Colonic mucosa (tissue), 4 donors: ENCODE measurements around the gene EVC. TPM values are rescaled to one million over a fixed set of nuclear protein-coding genes. Genes with fewer than 3 reads are reported as not detected.

ENCODE experiments used
- DNase-seq: peaks from one replicate; pipeline ENCODE4 v3.0.0-alpha.2; 2020
- H3K27ac ChIP-seq: fragments of 200-600 bp; one replicate; pipeline ENCODE4 v1.8.0; 2021
- H3K27me3 ChIP-seq: fragments of 200-600 bp; one replicate; pipeline ENCODE4 v1.8.0; 2021
- H3K36me3 ChIP-seq: fragments of 200-600 bp; one replicate; pipeline ENCODE4 v1.8.0; 2021
- H3K4me1 ChIP-seq: fragments of 200-600 bp; one replicate; pipeline ENCODE4 v1.8.0; 2021; ENCODE audit warnings: mild to moderate bottlenecking
- H3K4me3 ChIP-seq: fragments of 200-600 bp; one replicate; pipeline ENCODE4 v1.8.0; 2021
- H3K9ac ChIP-seq, 2 donors: one replicate each; pipeline ENCODE4 v1.7.0; 2013; ENCODE audit warnings: control low read depth in 2 of 2, low read depth in 2 of 2, low read length in 2 of 2
- H3K9me3 ChIP-seq: fragments of 200-600 bp; one replicate; pipeline ENCODE4 v1.8.0; 2021
- intact Hi-C: fragments of 100-400 bp; cut with DNase I; formaldehyde crosslinking; loops from one replicate; pipeline ENCODE4 v1.14.1; 2022
- total RNA-seq, 2 donors: library from RNA; stranded (reverse); fragmentation: NEBNext Ultra II Directional in 1 of 2; extraction: Animal tissue kit (Norgen Biotek cat#: 25700) in 1 of 2; gene quantifications; one replicate each; pipeline ENCODE4 v1.2.1, GENCODE V29; 2021
- TF ChIP-seq, protein P1 (sequence below): fragments of 200-600 bp; IDR thresholded peaks from one replicate; pipeline ENCODE4 v1.8.0; 2022; ENCODE audit warnings: antibody characterized with exemption, mild to moderate bottlenecking
- donor health status: healthy.
- donor health status: DM: no; HTN: no; CAD: no.
- donor health status: DM: no; HTN: no; CAD: no.

Gene EVC
- total RNA-seq, 2 donors from 2014 or later = 1.1 to 4.1 TPM

DNA sequence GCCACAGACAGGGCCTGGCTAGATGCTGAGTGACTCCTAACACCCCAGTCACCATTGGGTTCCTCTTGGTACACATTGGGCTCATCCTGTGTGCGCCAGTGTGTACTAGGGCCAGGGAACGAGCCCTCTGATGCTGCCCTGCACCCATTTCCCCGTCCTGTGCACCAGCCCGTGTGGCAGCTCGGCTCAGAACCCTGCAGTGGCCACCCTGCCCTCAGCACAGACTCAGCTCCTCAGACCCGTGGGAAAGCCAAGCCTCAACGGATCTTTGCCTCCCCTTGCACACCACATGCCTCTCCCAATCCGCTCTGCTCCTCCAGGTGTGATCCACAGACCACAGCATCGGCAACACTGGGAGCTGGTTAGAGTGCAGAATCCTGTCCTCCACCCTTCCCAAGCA lies 38.6 kb downstream of the EVC start:
- intact Hi-C loops = no loop called here
- Histone ChIP-seq H3K4me1 (no peaks in the 10 kb centered on the region), H3K9ac (no peak overlapping the region), H3K27me3 (no peaks in the 10 kb centered on the region), H3K4me3 (no peak overlapping the region), H3K27ac (no peak overlapping the region), H3K9me3 (no peaks in the 10 kb centered on the region), H3K36me3 (no peaks in the 10 kb centered on the region)
- TF ChIP-seq, protein P1, sequence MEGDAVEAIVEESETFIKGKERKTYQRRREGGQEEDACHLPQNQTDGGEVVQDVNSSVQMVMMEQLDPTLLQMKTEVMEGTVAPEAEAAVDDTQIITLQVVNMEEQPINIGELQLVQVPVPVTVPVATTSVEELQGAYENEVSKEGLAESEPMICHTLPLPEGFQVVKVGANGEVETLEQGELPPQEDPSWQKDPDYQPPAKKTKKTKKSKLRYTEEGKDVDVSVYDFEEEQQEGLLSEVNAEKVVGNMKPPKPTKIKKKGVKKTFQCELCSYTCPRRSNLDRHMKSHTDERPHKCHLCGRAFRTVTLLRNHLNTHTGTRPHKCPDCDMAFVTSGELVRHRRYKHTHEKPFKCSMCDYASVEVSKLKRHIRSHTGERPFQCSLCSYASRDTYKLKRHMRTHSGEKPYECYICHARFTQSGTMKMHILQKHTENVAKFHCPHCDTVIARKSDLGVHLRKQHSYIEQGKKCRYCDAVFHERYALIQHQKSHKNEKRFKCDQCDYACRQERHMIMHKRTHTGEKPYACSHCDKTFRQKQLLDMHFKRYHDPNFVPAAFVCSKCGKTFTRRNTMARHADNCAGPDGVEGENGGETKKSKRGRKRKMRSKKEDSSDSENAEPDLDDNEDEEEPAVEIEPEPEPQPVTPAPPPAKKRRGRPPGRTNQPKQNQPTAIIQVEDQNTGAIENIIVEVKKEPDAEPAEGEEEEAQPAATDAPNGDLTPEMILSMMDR = no peak
- no peak for DNase-seq

DNA sequence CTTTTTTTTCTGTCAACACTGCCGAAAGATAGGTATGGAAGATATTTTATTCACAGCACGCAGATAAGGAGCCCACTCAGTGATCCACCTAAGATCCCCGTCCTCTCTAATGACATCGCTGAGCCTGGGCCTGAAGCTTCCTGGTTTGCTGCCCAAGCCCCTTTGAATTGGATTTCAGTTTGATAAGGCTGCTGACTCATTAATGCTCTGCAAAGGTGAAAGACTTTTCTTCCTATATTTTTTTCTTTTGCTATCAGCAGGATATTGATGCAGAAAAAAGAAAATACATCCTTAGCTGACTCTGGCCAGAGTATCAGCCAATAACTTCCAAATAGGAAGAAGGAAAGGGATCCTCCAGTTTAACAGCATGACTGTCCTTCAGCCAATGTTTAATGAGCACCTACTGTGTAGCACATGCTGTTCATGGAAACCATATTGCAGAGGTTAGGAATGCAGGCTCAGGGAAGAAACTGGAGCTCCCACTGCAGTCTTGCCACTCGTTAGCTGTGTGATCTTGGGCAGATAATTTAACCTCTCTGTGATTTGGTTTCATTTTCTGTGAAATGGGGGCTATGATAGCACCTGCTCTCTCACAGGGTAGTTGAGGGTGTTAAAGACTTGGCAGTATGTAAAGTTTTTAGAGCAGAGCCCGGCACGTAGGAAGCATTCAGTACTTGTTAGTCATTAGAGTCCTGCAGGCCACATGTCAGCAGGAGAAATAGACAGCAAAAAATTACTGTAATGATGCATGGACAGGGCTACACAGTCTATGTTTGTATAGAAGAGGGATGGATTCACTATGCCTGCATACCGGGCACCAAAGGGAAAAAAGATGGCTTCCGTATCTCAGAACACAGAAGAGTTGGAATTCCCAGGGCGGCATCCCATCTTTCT lies 39.3 kb downstream of the EVC start:
- H3K36me3 ChIP-seq = no peaks in the 10 kb centered on the region
- intact Hi-C loops = no loop called here
- TF ChIP-seq, protein P1 = no peak
- H3K9ac ChIP-seq = no peak overlapping the region
- H3K27ac ChIP-seq = no peak overlapping the region
- no peaks in the 10 kb centered on the region for H3K27me3 ChIP-seq
- H3K9me3 ChIP-seq = no peaks in the 10 kb centered on the region
- no peaks in the 10 kb centered on the region for H3K4me1 ChIP-seq
- H3K4me3 ChIP-seq = no peak overlapping the region
- DNase-seq = no peak

GRCh38 chr4:5750946-5751665 lies 40.1 kb downstream of the EVC start:
- H3K27ac ChIP-seq = no peak overlapping the region
- intact Hi-C loops = no loop called here
- DNase-seq = no peak
- no peak overlapping the region for H3K9ac ChIP-seq
- TF ChIP-seq, protein P1 = no peak
- H3K9me3 ChIP-seq = no peaks in the 10 kb centered on the region
- no peak overlapping the region for H3K4me3 ChIP-seq
- H3K4me1 ChIP-seq = no peaks in the 10 kb centered on the region
- H3K27me3 ChIP-seq = no peaks in the 10 kb centered on the region
- H3K36me3 ChIP-seq = no peaks in the 10 kb centered on the region

GRCh38 chr4:5751666-5752375 lies 40.8 kb downstream of the EVC start:
- H3K27ac ChIP-seq = no peak overlapping the region
- H3K4me1 ChIP-seq = no peaks in the 10 kb centered on the region
- H3K4me3 ChIP-seq = no peak overlapping the region
- intact Hi-C loops = no loop called here
- no peaks in the 10 kb centered on the region for H3K36me3 ChIP-seq
- no peak overlapping the region for H3K9ac ChIP-seq
- H3K9me3 ChIP-seq = no peaks in the 10 kb centered on the region
- TF ChIP-seq, protein P1 = no peak
- no peaks in the 10 kb centered on the region for H3K27me3 ChIP-seq
- DNase-seq = peak; percentile 3

DNA sequence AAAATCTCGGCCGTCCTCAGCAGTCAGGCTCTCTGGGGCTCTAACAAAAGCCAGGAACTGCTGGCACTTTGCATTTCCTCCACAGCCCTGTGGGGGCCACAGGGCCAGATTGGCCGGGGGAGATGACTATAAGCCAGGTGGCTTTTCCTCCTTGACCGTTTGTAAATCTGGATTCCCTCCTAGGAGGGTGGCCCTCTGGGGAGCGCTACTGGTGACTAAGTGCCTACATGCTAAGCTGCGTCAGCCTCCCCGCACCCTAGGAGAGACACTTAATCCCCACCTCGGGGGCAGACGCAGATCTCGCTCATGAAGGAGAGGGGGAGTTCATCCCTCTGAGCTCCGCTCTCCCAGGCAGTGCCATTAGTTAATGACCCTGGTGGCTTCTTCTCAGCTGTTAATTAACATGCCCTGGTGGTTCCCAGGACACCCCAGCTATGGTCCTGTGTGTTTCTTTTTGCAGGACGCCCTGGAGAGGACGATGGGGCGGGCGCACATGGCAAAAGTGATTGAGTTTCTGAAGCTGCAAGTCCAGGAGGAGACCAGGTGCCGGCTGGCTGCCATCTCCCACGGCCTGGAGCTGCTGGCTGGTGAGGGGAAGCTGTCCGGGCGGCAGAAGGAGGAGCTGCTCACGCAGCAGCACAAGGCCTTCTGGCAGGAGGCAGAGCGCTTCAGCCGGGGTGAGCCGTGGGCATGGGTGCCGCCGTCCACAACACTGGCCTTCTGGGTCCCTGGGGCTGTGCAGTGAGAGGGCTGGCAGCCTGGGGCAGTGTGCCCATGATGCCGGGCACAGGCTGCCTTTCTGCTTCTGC lies 41.6 kb downstream of the EVC start:
- no peaks in the 10 kb centered on the region for H3K27me3 ChIP-seq
- H3K27ac ChIP-seq = no peak overlapping the region
- no peak overlapping the region for H3K4me3 ChIP-seq
- H3K36me3 ChIP-seq = no peaks in the 10 kb centered on the region
- DNase-seq = peak; percentile 7
- H3K4me1 ChIP-seq = no peaks in the 10 kb centered on the region
- intact Hi-C loops = no loop called here
- H3K9ac ChIP-seq = no peak overlapping the region
- TF ChIP-seq, protein P1 = no peak
- H3K9me3 ChIP-seq = no peaks in the 10 kb centered on the region
